ENCODE measurements around the gene SEPTIN1.
"Not testable (repeated sequence)": the region's sequence is repeated elsewhere in the genome, so short reads cannot be mapped to it uniquely, and the experiment has no call there.

Gene SEPTIN1

DNA sequence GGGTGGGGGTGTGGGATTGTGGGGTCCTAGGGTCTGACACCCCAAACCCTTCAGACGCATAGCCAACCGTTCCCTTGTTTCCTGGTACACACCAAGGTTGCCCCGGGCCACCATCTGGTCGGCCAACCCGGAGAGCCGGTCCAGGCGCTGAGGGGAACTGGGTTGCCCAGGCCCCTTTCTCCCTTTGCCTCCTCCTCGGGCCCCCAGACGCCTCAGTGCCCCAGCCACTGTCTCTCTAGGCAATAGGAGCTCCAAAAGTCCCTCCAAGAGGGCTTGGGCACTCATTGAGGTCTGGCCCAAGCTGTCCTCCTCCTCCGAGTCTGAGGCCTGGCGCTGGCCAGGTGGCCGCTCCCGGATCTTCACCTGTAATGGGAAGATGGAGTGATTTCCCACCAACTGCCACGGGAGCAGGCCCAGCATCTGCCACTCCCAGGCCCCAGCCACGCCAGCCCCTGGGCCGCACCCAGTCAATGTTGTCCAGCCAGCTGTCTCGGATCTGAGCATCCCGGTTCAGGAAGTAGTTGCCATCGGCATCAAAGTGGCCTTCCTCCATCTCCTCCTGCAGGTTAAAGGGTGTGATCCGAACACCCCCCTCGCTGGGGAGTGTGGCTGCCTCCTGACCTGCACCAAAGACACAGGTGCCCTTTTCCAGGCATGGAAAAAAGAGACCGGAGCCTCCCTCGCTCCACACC lies 28.8 kb downstream of the SEPTIN1 start:
- Histone ChIP-seq H3K9me3 (ENCODE audit: control insufficient read depth, low read length) (no peaks in the 10 kb centered on the region), H3K4me1 (ENCODE audit: control insufficient read depth, insufficient read depth, low read length) (peaks cover 57% of the 10 kb centered on the region), H3K36me3 (ENCODE audit: control insufficient read depth, insufficient read depth, low read length, severe bottlenecking) (peaks cover 38% of the 10 kb centered on the region), H3K27me3 (replicated peaks; ENCODE audit: control insufficient read depth, insufficient read depth, low read length) (no peaks in the 10 kb centered on the region), H3K4me3 (ENCODE audit: low read length) (peak overlapping the region; percentile 87), H3K9ac (ENCODE audit: low read length) (peak overlapping the region; percentile 90)
- no peak for DNase-seq (ENCODE audit: low read depth)

DNA sequence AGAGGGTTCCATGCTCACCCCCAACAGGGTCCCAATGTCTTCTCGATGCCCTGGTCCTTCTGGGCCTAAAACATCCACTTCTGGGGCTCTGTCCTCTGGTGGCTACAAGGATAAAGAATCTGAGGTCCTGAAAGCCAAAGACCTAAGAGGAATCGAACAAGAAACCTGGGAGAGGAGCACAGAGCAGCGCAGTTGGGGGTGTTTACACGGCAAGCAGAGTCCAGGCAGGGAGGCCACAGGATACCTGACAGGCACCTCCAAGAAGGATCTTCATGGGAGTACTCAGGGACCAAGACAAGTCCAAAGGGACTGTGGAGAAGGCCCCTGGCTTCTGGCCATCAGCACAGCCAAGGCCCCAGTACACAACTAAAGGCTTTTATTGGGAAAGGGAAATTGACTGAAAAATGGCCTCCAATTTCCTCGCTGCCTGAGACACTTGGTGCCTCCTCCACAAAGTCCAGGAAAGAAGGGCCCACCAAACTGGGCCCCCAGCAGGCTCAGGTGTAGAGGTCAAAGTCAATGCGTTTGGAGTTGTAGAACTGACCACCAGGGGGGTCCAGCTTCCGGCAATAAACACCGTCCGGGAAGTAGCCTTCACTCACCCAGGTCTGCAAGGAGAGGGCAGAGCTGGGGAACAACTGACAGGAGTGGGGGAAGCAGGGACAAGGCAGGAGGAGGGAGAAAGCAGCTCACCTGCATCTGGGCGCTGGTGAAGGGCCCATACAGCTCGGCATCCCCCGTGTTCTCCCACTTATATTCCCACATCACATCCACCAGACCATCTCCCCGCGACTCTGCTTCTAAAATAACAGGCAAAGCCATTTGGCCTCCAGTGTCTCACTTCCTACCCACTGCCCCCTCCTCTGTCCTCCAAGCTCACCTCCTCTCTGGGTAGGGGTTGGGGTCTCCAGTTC lies 29.6 kb downstream of the SEPTIN1 start:
- DNase-seq (ENCODE audit: low read depth) = no peak
- Histone ChIP-seq H3K9ac (ENCODE audit: low read length) (no peak overlapping the region), H3K36me3 (ENCODE audit: control insufficient read depth, insufficient read depth, low read length, severe bottlenecking) (peaks cover 29% of the 10 kb centered on the region), H3K4me1 (ENCODE audit: control insufficient read depth, insufficient read depth, low read length) (peaks cover 54% of the 10 kb centered on the region), H3K27me3 (replicated peaks; ENCODE audit: control insufficient read depth, insufficient read depth, low read length) (no peaks in the 10 kb centered on the region), H3K9me3 (ENCODE audit: control insufficient read depth, low read length) (no peaks in the 10 kb centered on the region), H3K4me3 (ENCODE audit: low read length) (no peak overlapping the region)

DNA sequence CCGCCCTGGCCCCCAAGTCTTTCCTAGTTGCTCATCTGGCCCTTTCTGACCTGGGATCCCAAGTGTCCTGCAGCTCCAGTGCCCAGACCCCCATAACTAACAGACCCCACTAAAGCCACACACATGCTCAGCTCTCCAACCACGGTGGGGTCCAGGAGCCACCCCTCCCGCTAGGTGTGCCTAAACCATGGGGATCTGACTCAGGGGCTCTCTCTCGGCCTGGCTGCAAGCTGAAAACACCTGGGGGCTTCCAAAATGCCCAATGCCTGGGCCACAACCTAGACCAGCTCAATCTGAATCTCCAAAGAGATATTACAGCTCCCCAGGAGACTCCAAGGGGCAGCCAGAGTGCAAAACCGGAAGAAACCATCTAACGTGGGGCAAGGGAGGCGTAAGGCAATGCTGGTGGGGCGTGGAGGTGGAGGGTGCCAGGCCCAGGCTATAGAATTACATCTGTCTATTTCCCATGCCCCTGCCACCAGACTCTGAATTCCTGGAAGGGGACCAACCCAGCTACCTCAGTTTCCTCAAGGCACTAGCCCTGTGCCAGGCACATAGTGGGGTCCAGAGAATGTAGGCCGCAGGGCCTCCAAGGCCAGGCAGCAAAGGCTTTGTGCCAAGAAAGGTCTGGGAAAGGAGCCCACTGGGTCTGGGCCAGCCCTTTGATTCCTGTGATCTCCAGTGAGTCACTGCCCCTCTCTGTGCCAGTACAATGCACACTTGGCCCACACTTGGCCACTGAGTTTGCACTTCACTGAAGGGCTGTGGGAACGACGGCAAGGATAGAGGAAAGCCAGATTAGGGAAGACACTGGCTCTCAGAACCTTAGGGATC lies 30.6 kb downstream of the SEPTIN1 start:
- H3K36me3 ChIP-seq (ENCODE audit: control insufficient read depth, insufficient read depth, low read length, severe bottlenecking) = peaks cover 25% of the 10 kb centered on the region
- peak; percentile 88 for DNase-seq (ENCODE audit: low read depth)
- H3K27me3 ChIP-seq (replicated peaks; ENCODE audit: control insufficient read depth, insufficient read depth, low read length) = no peaks in the 10 kb centered on the region
- H3K9ac ChIP-seq (ENCODE audit: low read length) = peak overlapping the region; percentile 18
- no peak overlapping the region for H3K4me3 ChIP-seq (ENCODE audit: low read length)
- H3K9me3 ChIP-seq (ENCODE audit: control insufficient read depth, low read length) = no peaks in the 10 kb centered on the region
- peaks cover 44% of the 10 kb centered on the region for H3K4me1 ChIP-seq (ENCODE audit: control insufficient read depth, insufficient read depth, low read length)

DNA sequence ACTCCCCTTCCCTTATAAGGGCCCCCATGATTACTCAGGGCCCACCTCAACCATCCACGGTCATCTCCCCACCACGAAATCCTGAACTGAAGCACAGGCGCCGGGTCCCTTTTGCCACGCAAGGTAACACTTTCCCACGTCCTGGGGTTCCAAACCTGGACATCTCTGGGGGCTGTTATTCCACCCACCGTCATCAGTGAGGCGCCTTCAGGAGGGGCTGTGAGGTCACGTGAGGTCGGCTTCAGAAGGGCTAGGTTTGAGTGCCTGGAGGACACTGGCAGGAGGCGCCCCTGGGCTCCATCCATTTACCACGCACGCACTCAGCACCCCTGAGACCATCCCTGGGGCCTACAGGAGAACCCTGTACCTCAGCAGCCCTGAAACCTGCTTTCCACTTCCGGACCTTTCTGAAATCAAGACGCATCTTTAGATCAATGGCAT lies 31.3 kb downstream of the SEPTIN1 start:
- Histone ChIP-seq H3K9me3 (ENCODE audit: control insufficient read depth, low read length) (no peaks in the 10 kb centered on the region), H3K27me3 (replicated peaks; ENCODE audit: control insufficient read depth, insufficient read depth, low read length) (no peaks in the 10 kb centered on the region), H3K4me1 (ENCODE audit: control insufficient read depth, insufficient read depth, low read length) (peaks cover 37% of the 10 kb centered on the region), H3K4me3 (ENCODE audit: low read length) (no peak overlapping the region), H3K36me3 (ENCODE audit: control insufficient read depth, insufficient read depth, low read length, severe bottlenecking) (peaks cover 25% of the 10 kb centered on the region), H3K9ac (ENCODE audit: low read length) (no peak overlapping the region)
- DNase-seq (ENCODE audit: low read depth) = no peak

DNA sequence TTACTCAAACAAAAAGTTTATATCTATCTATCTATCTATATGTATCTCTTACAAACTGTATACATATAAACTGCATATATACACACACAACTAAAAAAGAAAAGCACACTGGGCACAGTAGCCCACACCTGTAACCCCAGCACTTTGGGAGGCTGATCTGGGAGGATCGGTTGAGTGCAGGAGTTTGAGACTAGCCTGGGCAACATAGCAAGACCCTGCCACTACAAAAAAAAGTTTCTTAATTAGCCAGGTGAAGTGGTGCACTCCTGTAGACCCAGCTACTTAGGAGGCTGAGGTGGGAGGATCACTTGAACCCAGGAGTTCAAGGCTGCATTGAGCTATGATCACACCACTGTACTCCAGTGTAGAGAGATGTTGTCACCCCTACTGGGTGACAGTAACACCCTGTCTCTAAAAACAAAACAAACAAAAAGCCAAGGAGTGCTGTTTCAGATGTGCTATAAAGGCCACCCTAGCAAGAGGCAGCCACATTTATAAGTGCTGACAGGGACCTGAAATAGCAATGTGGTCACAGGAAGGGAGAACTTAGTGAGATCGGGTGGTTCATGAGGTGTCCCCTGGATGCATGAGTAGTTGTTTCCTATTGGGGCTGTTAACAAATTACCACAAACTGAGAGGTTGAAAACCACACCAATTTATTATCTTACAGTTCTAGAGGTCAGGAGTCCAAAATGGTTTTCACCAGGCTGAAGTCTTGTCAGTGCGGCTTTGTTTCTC lies 32.1 kb downstream of the SEPTIN1 start:
- Histone ChIP-seq H3K27me3 (replicated peaks; ENCODE audit: control insufficient read depth, insufficient read depth, low read length) (no peaks in the 10 kb centered on the region), H3K4me3 (ENCODE audit: low read length) (no peak overlapping the region), H3K36me3 (ENCODE audit: control insufficient read depth, insufficient read depth, low read length, severe bottlenecking) (peaks cover 25% of the 10 kb centered on the region), H3K9me3 (ENCODE audit: control insufficient read depth, low read length) (no peaks in the 10 kb centered on the region), H3K9ac (ENCODE audit: low read length) (no peak overlapping the region), H3K4me1 (ENCODE audit: control insufficient read depth, insufficient read depth, low read length) (peaks cover 30% of the 10 kb centered on the region)
- no peak for DNase-seq (ENCODE audit: low read depth)

DNA sequence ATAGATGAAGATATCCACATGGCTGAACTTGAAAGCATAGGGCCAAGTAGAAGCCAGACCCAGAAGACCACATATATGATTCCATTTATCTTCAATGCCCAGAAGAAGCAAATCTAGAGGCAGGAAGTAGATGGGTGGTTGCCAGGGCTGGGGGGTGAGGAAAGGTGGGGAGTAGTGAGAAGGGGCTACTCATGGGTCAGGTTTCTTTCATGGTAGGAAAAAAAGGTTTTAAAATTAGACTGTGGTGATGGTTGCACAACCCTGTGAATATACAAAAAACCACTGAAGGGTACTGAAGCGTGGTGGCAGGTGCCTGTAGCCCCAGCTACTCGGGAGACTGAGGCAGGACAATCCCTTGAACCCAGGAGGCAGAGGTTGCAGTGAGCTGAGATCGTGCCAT lies 32.7 kb downstream of the SEPTIN1 start:
- no peak overlapping the region for H3K4me3 ChIP-seq (ENCODE audit: low read length)
- no peaks in the 10 kb centered on the region for H3K27me3 ChIP-seq (replicated peaks; ENCODE audit: control insufficient read depth, insufficient read depth, low read length)
- no peaks in the 10 kb centered on the region for H3K9me3 ChIP-seq (ENCODE audit: control insufficient read depth, low read length)
- no peak overlapping the region for H3K9ac ChIP-seq (ENCODE audit: low read length)
- peaks cover 25% of the 10 kb centered on the region for H3K36me3 ChIP-seq (ENCODE audit: control insufficient read depth, insufficient read depth, low read length, severe bottlenecking)
- peaks cover 30% of the 10 kb centered on the region for H3K4me1 ChIP-seq (ENCODE audit: control insufficient read depth, insufficient read depth, low read length)
- no peak for DNase-seq (ENCODE audit: low read depth)

DNA sequence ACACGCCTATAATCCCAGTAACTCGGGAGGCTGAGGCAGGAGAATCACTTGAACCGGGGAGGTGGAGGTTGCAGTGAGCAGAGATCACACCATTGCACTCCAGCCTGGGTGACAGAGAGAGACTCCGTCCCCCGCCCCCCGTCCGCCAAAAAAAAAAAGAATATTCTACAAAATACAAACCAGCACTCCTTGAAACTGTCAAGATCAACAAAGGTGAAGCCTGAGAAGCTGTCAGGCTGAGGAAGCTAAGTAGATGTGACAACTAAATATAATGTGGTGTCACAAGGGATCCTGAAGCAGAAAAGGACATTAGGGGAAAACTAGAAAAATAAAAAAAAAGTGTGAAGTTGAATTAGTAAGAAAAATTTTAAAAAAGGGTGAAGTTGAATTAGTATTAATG lies 33.4 kb downstream of the SEPTIN1 start:
- H3K9ac ChIP-seq (ENCODE audit: low read length) = no peak overlapping the region
- peaks cover 25% of the 10 kb centered on the region for H3K4me1 ChIP-seq (ENCODE audit: control insufficient read depth, insufficient read depth, low read length)
- no peak for DNase-seq (ENCODE audit: low read depth)
- peaks cover 25% of the 10 kb centered on the region for H3K36me3 ChIP-seq (ENCODE audit: control insufficient read depth, insufficient read depth, low read length, severe bottlenecking)
- H3K9me3 ChIP-seq (ENCODE audit: control insufficient read depth, low read length) = no peaks in the 10 kb centered on the region
- H3K4me3 ChIP-seq (ENCODE audit: low read length) = no peak overlapping the region
- H3K27me3 ChIP-seq (replicated peaks; ENCODE audit: control insufficient read depth, insufficient read depth, low read length) = no peaks in the 10 kb centered on the region

DNA sequence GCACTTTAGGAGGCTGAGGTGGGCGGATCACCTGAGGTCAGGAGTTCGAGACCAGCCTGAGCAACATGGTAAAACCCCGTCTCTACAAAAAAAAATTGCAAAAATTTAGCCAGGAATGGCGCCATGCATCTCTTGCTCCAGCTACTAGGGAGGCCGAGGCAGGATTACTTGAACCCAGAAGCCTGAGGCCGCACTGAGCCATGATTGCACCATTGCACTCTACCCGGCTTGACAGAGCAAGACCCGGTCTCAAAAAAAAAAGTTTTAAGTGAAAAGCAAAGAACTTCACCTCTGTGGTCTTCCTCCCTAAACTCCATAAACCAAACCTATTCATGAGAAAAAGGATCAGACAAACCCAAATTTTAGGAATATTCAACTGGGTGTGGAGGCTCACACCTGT lies 34.2 kb downstream of the SEPTIN1 start:
- Histone ChIP-seq H3K4me1 (ENCODE audit: control insufficient read depth, insufficient read depth, low read length) (peaks cover 21% of the 10 kb centered on the region), H3K36me3 (ENCODE audit: control insufficient read depth, insufficient read depth, low read length, severe bottlenecking) (peaks cover 21% of the 10 kb centered on the region), H3K9ac (ENCODE audit: low read length) (no peak overlapping the region), H3K27me3 (replicated peaks; ENCODE audit: control insufficient read depth, insufficient read depth, low read length) (no peaks in the 10 kb centered on the region), H3K9me3 (ENCODE audit: control insufficient read depth, low read length) (no peaks in the 10 kb centered on the region), H3K4me3 (ENCODE audit: low read length) (no peak overlapping the region)
- DNase-seq (ENCODE audit: low read depth) = no peak

DNA sequence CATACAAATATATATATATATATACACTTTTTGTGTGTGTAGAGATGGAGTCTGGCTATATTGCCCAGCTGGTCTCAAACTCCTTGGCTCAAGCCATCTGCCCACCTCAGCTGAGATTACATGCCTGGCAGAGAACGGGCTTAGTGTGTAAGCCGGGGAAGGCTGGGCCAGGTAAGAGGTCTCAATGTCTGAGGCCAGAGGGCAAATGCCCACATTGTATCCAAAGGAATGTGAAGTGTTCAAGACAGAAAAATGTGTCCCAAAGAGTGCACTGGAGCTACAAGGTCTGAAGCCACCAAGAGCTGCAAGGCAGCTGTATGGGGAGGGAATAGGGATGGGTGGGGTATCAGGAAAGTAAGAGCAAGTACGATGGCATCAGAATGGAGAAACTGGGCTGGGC lies 36.1 kb downstream of the SEPTIN1 start:
- H3K9me3 ChIP-seq (ENCODE audit: control insufficient read depth, low read length) = no peaks in the 10 kb centered on the region
- H3K36me3 ChIP-seq (ENCODE audit: control insufficient read depth, insufficient read depth, low read length, severe bottlenecking) = peaks cover 14% of the 10 kb centered on the region
- peaks cover 2% of the 10 kb centered on the region for H3K4me1 ChIP-seq (ENCODE audit: control insufficient read depth, insufficient read depth, low read length)
- no peak for DNase-seq (ENCODE audit: low read depth)
- no peaks in the 10 kb centered on the region for H3K27me3 ChIP-seq (replicated peaks; ENCODE audit: control insufficient read depth, insufficient read depth, low read length)
- H3K4me3 ChIP-seq (ENCODE audit: low read length) = no peak overlapping the region
- no peak overlapping the region for H3K9ac ChIP-seq (ENCODE audit: low read length)

DNA sequence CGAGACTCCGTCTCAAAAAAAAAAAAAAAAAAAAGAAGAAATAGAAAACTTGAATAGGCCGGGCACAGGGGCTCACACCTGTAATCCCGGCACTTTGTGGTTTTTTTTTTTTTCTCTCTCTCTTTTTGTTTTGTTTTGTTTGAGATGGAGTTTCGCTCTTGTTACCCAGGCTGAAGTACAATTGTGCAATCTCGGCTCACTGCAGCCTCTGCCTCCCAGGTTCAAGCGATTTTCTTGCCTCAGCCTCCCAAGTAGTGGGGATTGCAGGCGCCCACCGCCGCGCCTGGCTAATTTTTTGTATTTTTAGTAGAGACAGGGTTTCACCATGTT lies 38.9 kb downstream of the SEPTIN1 start:
- not testable (repeated sequence) for H3K27me3 ChIP-seq (replicated peaks; ENCODE audit: control insufficient read depth, insufficient read depth, low read length); H3K9me3 ChIP-seq (ENCODE audit: control insufficient read depth, low read length); DNase-seq (ENCODE audit: low read depth); H3K36me3 ChIP-seq (ENCODE audit: control insufficient read depth, insufficient read depth, low read length, severe bottlenecking); H3K9ac ChIP-seq (ENCODE audit: low read length); H3K4me3 ChIP-seq (ENCODE audit: low read length); H3K4me1 ChIP-seq (ENCODE audit: control insufficient read depth, insufficient read depth, low read length)
